ENCODE results near the gene ABCC4. TPM values are rescaled to one million over a fixed set of nuclear protein-coding genes. Genes with fewer than 3 reads are reported as not detected.

Gene ABCC4
- total and polyA plus RNA-seq, 4 donors, result 0.74 to 22.5 (median 2.0) TPM

DNA sequence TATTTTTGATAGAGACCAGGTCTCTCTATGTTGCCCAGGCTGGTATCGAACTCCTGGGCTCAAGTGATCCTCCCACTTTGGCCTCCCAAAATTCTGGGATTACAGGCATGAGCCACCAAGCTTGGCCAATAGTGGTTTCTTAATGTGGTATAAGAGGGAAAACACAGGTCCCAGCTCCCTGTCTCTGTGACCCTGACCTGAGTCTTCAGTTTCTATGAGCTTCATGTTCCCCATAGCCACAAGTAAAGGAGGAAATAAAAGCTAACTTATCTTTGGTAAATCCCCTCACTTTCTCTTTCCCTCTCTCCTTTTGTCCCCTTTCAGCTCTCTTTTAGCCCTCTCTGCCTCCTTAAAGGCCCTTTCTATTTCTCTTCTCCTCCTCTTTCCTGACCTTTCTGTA lies 50.3 kb downstream of the ABCC4 start (continued):
- TF ChIP-seq NR2F2 (IDR thresholded peaks at IDR 0.05) (no peak), HNF4A (conservative IDR thresholded peaks at IDR 0.05) (no peak), JUND (IDR thresholded peaks at IDR 0.05) (no peak)

GRCh38 chr13:95248953-95249352 lies 52.3 kb downstream of the ABCC4 start:
- Histone ChIP-seq H3K27ac (ENCODE audit: low read depth in 1 of 2, low read length in 2 of 2) (no peak overlapping the region), H3K9me3 (ENCODE audit: control insufficient read depth in 4 of 4, low read length in 3 of 4) (no peaks in the 10 kb centered on the region), H3K4me3 (ENCODE audit: low read depth in 1 of 3, low read length in 3 of 3) (no peak overlapping the region), H3K9ac (ENCODE audit: low read depth in 1 of 2, low read length in 2 of 2) (no peak overlapping the region), H3K4me1 (ENCODE audit: control insufficient read depth in 4 of 4, insufficient read depth in 4 of 4, low read length in 3 of 4) (no peaks in the 10 kb centered on the region), H3K27me3 (ENCODE audit: control insufficient read depth in 4 of 4, insufficient read depth in 4 of 4, low read length in 3 of 4) (no peaks in the 10 kb centered on the region), H3K36me3 (ENCODE audit: control insufficient read depth in 4 of 4, insufficient read depth in 3 of 4, low read depth in 1 of 4, low read length in 3 of 4) (no peaks in the 10 kb centered on the region)
- TF ChIP-seq YY1 (IDR thresholded peaks at IDR 0.05) (no peak), TAF1 (conservative IDR thresholded peaks at IDR 0.05) (no peak)
- WGBS, result 93% methylated on average over 2 of the region's 2 CpGs
- no peak for DNase-seq (ENCODE audit: low spot score)

- no peak overlapping the region for H3K27ac ChIP-seq (ENCODE audit: low read depth in 1 of 2, low read length in 2 of 2)
- TF ChIP-seq SP1 (IDR thresholded peaks at IDR 0.05) (no peak), GABPA (IDR thresholded peaks at IDR 0.05 in 1 of 2, conservative IDR thresholded peaks at IDR 0.05 in 1 of 2) (no peak), ATF3 (IDR thresholded peaks at IDR 0.05) (no peak), HNF4A (conservative IDR thresholded peaks at IDR 0.05) (no peak)
- TF ChIP-seq, protein P1, sequence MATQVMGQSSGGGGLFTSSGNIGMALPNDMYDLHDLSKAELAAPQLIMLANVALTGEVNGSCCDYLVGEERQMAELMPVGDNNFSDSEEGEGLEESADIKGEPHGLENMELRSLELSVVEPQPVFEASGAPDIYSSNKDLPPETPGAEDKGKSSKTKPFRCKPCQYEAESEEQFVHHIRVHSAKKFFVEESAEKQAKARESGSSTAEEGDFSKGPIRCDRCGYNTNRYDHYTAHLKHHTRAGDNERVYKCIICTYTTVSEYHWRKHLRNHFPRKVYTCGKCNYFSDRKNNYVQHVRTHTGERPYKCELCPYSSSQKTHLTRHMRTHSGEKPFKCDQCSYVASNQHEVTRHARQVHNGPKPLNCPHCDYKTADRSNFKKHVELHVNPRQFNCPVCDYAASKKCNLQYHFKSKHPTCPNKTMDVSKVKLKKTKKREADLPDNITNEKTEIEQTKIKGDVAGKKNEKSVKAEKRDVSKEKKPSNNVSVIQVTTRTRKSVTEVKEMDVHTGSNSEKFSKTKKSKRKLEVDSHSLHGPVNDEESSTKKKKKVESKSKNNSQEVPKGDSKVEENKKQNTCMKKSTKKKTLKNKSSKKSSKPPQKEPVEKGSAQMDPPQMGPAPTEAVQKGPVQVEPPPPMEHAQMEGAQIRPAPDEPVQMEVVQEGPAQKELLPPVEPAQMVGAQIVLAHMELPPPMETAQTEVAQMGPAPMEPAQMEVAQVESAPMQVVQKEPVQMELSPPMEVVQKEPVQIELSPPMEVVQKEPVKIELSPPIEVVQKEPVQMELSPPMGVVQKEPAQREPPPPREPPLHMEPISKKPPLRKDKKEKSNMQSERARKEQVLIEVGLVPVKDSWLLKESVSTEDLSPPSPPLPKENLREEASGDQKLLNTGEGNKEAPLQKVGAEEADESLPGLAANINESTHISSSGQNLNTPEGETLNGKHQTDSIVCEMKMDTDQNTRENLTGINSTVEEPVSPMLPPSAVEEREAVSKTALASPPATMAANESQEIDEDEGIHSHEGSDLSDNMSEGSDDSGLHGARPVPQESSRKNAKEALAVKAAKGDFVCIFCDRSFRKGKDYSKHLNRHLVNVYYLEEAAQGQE (IDR thresholded peaks at IDR 0.05), result no peak
- H3K9me3 ChIP-seq (ENCODE audit: control insufficient read depth in 4 of 4, low read length in 3 of 4), result no peaks in the 10 kb centered on the region
- H3K4me1 ChIP-seq (ENCODE audit: control insufficient read depth in 4 of 4, insufficient read depth in 4 of 4, low read length in 3 of 4), result no peaks in the 10 kb centered on the region
- 86% methylated on average over 2 of the region's 2 CpGs for WGBS
- no peak overlapping the region for H3K4me3 ChIP-seq (ENCODE audit: low read depth in 1 of 3, low read length in 3 of 3)
- no peak for DNase-seq (ENCODE audit: low spot score)
- H3K36me3 ChIP-seq (ENCODE audit: control insufficient read depth in 4 of 4, insufficient read depth in 3 of 4, low read depth in 1 of 4, low read length in 3 of 4), result no peaks in the 10 kb centered on the region
- no peak overlapping the region for H3K9ac ChIP-seq (ENCODE audit: low read depth in 1 of 2, low read length in 2 of 2)
- no peaks in the 10 kb centered on the region for H3K27me3 ChIP-seq (ENCODE audit: control insufficient read depth in 4 of 4, insufficient read depth in 4 of 4, low read length in 3 of 4)
These were observed 53.4 kb downstream of the ABCC4 start for GRCh38 chr13:95247852-95248251.

DNA sequence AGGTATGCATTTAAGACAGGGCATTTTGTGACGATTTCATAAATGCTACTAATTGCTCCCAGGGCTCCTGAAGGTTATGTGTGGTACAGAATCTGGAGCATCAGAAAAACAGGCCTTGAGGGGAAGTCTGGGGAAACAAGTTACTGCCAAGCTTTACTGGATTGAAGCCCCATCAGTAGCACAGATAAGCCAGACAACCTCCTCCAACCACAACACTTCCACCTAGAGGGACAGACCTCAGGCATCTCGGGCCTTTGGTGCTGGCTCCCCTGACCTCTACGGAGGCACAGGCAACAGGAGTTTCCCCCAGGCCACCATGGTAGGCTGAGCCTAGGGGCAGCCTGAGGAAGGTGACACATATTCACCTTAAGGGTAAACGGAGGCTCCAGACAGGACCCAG lies 54.1 kb downstream of the ABCC4 start:
- no peak for DNase-seq (ENCODE audit: low spot score)
- no peak for TF ChIP-seq MAX (IDR thresholded peaks at IDR 0.05)
- TF ChIP-seq FOXA2 (IDR thresholded peaks at IDR 0.05), result no peak
- no peak for TF ChIP-seq TAF1 (conservative IDR thresholded peaks at IDR 0.05)
- TF ChIP-seq RXRA (IDR thresholded peaks at IDR 0.05), result no peak
- TF ChIP-seq HNF4A (conservative IDR thresholded peaks at IDR 0.05), result no peak
- TF ChIP-seq RAD21 (IDR thresholded peaks at IDR 0.05), result no peak
- no peak for TF ChIP-seq EGR1 (IDR thresholded peaks at IDR 0.05; ENCODE audit: low read depth in 2 of 2)
- TF ChIP-seq FOXA1 (IDR thresholded peaks at IDR 0.05), result no peak
- no peak for TF ChIP-seq YY1 (IDR thresholded peaks at IDR 0.05)
- TF ChIP-seq JUND (IDR thresholded peaks at IDR 0.05), result no peak
- TF ChIP-seq, protein P2, sequence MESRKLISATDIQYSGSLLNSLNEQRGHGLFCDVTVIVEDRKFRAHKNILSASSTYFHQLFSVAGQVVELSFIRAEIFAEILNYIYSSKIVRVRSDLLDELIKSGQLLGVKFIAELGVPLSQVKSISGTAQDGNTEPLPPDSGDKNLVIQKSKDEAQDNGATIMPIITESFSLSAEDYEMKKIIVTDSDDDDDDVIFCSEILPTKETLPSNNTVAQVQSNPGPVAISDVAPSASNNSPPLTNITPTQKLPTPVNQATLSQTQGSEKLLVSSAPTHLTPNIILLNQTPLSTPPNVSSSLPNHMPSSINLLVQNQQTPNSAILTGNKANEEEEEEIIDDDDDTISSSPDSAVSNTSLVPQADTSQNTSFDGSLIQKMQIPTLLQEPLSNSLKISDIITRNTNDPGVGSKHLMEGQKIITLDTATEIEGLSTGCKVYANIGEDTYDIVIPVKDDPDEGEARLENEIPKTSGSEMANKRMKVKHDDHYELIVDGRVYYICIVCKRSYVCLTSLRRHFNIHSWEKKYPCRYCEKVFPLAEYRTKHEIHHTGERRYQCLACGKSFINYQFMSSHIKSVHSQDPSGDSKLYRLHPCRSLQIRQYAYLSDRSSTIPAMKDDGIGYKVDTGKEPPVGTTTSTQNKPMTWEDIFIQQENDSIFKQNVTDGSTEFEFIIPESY (IDR thresholded peaks at IDR 0.05), result no peak
- Histone ChIP-seq H3K4me3 (ENCODE audit: low read depth in 1 of 3, low read length in 3 of 3) (no peak overlapping the region), H3K4me1 (ENCODE audit: control insufficient read depth in 4 of 4, insufficient read depth in 4 of 4, low read length in 3 of 4) (no peaks in the 10 kb centered on the region), H3K9ac (ENCODE audit: low read depth in 1 of 2, low read length in 2 of 2) (no peak overlapping the region), H3K36me3 (ENCODE audit: control insufficient read depth in 4 of 4, insufficient read depth in 3 of 4, low read depth in 1 of 4, low read length in 3 of 4) (no peaks in the 10 kb centered on the region), H3K27me3 (ENCODE audit: control insufficient read depth in 4 of 4, insufficient read depth in 4 of 4, low read length in 3 of 4) (no peaks in the 10 kb centered on the region), H3K9me3 (ENCODE audit: control insufficient read depth in 4 of 4, low read length in 3 of 4) (no peaks in the 10 kb centered on the region), H3K27ac (ENCODE audit: low read depth in 1 of 2, low read length in 2 of 2) (no peak overlapping the region)
- 83% methylated on average over 4 of the region's 4 CpGs for WGBS
